Osteoblast (primary cell): Measurements from ENCODE around the gene QTRT2. TPM values are rescaled to one million over a fixed set of nuclear protein-coding genes. Genes with fewer than 3 reads are reported as not detected.

ENCODE experiments used
- DNase-seq: peaks from one replicate; pipeline ENCODE4 v3.0.0; 2011; ENCODE audit warnings: low spot score, mixed read lengths; ENCODE audit not compliant: insufficient read length; ENCODE audit errors: missing footprints
- H2AFZ ChIP-seq: 2 replicates; pipeline ENCODE4 v1.6.0; 2011; ENCODE audit warnings: mild to moderate bottlenecking, low read length
- H3K27ac ChIP-seq: 2 replicates; pipeline ENCODE4 v1.5.1; 2011; ENCODE audit warnings: mild to moderate bottlenecking, low read depth, low read length, moderate library complexity
- H3K27me3 ChIP-seq: 2 replicates; pipeline ENCODE4 v1.6.0; 2012; ENCODE audit warnings: mild to moderate bottlenecking, control low read depth, inconsistent platforms, low read length, moderate library complexity; ENCODE audit not compliant: insufficient read depth
- H3K36me3 ChIP-seq: 2 replicates; pipeline ENCODE4 v1.5.1; 2011; ENCODE audit warnings: mild to moderate bottlenecking, low read length, control low read depth, moderate library complexity; ENCODE audit not compliant: insufficient read depth
- H3K4me1 ChIP-seq: 2 replicates; pipeline ENCODE4 v1.5.1; 2011; ENCODE audit warnings: mild to moderate bottlenecking, low read length, control low read depth, moderate library complexity; ENCODE audit not compliant: insufficient read depth
- H3K4me2 ChIP-seq: 2 replicates; pipeline ENCODE4 v1.6.0; 2011; ENCODE audit warnings: mild to moderate bottlenecking, low read length; ENCODE audit not compliant: insufficient read depth
- H3K4me3 ChIP-seq: fragments of 200-600 bp; sonication (generic); 3 replicates; pipeline ENCODE4 v1.5.1; 2012; ENCODE audit warnings: mild to moderate bottlenecking, low read length, inconsistent platforms; ENCODE audit not compliant: insufficient read depth
- H3K79me2 ChIP-seq: 2 replicates; pipeline ENCODE4 v1.6.0; 2012; ENCODE audit warnings: mild to moderate bottlenecking, low read length, control low read depth, inconsistent platforms; ENCODE audit not compliant: insufficient read depth
- H3K9me3 ChIP-seq: 2 replicates; pipeline ENCODE4 v1.5.1; 2011; ENCODE audit warnings: low read depth, low read length, control low read depth
- H4K20me1 ChIP-seq: 2 replicates; pipeline ENCODE4 v1.6.0; 2012; ENCODE audit warnings: mild to moderate bottlenecking, low read length, control low read depth; ENCODE audit not compliant: insufficient read depth
- CTCF ChIP-seq: IDR thresholded peaks from 2 replicates; pipeline ENCODE4 v1.5.1; 2011; ENCODE audit warnings: mild to moderate bottlenecking, low read depth, low read length, moderate library complexity; ENCODE audit errors: extremely low read depth
- total RNA-seq: library from RNA; depleted of rRNA; stranded (reverse); fragments of >200 nt; gene quantifications from 2 replicates; pipeline ENCODE4 v1.2.3, GENCODE V29; 2012

QTRT2 gene
- total RNA-seq, 1 donor, result 14.5 TPM

- Histone ChIP-seq H3K79me2 (no peaks in the 10 kb centered on the region), H3K9me3 (no peaks in the 10 kb centered on the region), H3K4me2 (no peak overlapping the region), H3K4me3 (no peak overlapping the region), H3K27ac (no peak overlapping the region), H4K20me1 (no peaks in the 10 kb centered on the region), H3K36me3 (no peaks in the 10 kb centered on the region), H3K27me3 (no peaks in the 10 kb centered on the region), H2AFZ (peak overlapping the region; percentile 4), H3K4me1 (peaks cover 6% of the 10 kb centered on the region)
- DNase-seq, result no peak
- TF ChIP-seq CTCF, result no peak
These were observed 39.3 kb downstream of the QTRT2 start for GRCh38 chr3:114095796-114096195.

GRCh38 chr3:114101101-114101500 is 44.6 kb downstream of the QTRT2 start:
- H3K27me3 ChIP-seq, result no peaks in the 10 kb centered on the region
- H4K20me1 ChIP-seq, result no peaks in the 10 kb centered on the region
- no peak overlapping the region for H3K4me3 ChIP-seq
- no peak for TF ChIP-seq CTCF
- H3K36me3 ChIP-seq, result no peaks in the 10 kb centered on the region
- no peaks in the 10 kb centered on the region for H3K9me3 ChIP-seq
- no peak for DNase-seq
- no peaks in the 10 kb centered on the region for H3K79me2 ChIP-seq
- no peak overlapping the region for H3K27ac ChIP-seq
- H3K4me1 ChIP-seq, result no peaks in the 10 kb centered on the region
- no peak overlapping the region for H3K4me2 ChIP-seq
- H2AFZ ChIP-seq, result peak overlapping the region; percentile 8

GRCh38 chr3:114103181-114103580 is 46.6 kb downstream of the QTRT2 start:
- no peak for DNase-seq
- Histone ChIP-seq H3K27me3 (no peaks in the 10 kb centered on the region), H4K20me1 (no peaks in the 10 kb centered on the region)

GRCh38 chr3:114103858-114104257 is 47.3 kb downstream of the QTRT2 start:
- Histone ChIP-seq H3K27me3 (no peaks in the 10 kb centered on the region), H3K4me3 (no peak overlapping the region), H3K36me3 (no peaks in the 10 kb centered on the region), H4K20me1 (no peaks in the 10 kb centered on the region), H3K4me2 (no peak overlapping the region), H2AFZ (no peak overlapping the region), H3K27ac (no peak overlapping the region), H3K9me3 (no peaks in the 10 kb centered on the region), H3K79me2 (no peaks in the 10 kb centered on the region), H3K4me1 (no peaks in the 10 kb centered on the region)
- DNase-seq, result no peak
- no peak for TF ChIP-seq CTCF

More at GRCh38 chr3:114103181-114103580, 46.6 kb downstream of the QTRT2 start:
- H3K4me3 ChIP-seq, result no peak overlapping the region
- H2AFZ ChIP-seq, result no peak overlapping the region
- no peak overlapping the region for H3K4me2 ChIP-seq
- no peaks in the 10 kb centered on the region for H3K9me3 ChIP-seq
- H3K27ac ChIP-seq, result no peak overlapping the region
- TF ChIP-seq CTCF, result no peak
- no peaks in the 10 kb centered on the region for H3K36me3 ChIP-seq
- no peaks in the 10 kb centered on the region for H3K4me1 ChIP-seq
- H3K79me2 ChIP-seq, result no peaks in the 10 kb centered on the region
